ENCODE data around the gene PDHA1.

GRCh38 chrX:19368576-19368975 lies 24.8 kb downstream of the PDHA1 start:
- no peak for TF ChIP-seq POLR2A (IDR thresholded peaks at IDR 0.05)
- TF ChIP-seq CTCF (IDR thresholded peaks at IDR 0.05) = no peak

Data from esophagus squamous epithelium (tissue), 4 donors.